AG10803 (cell line): ENCODE measurements around the gene AHSP.
"Not testable (repeated sequence)": the region's sequence is repeated elsewhere in the genome, so short reads cannot be mapped to it uniquely, and the experiment has no call there.

Experiments
- DNase-seq: peaks from one replicate; pipeline ENCODE4 v3.0.0; 2010; ENCODE audit warnings: low read depth
- H3K4me3 ChIP-seq: 2 replicates; pipeline ENCODE4 v1.5.1; 2011; ENCODE audit warnings: mild to moderate bottlenecking, low read length, control low read depth
- TF ChIP-seq, protein P1 (sequence below): conservative IDR thresholded peaks from 2 replicates; pipeline ENCODE4 v1.5.1; 2011; ENCODE audit warnings: mild to moderate bottlenecking, low read length, control low read depth, inconsistent platforms

Gene AHSP

DNA sequence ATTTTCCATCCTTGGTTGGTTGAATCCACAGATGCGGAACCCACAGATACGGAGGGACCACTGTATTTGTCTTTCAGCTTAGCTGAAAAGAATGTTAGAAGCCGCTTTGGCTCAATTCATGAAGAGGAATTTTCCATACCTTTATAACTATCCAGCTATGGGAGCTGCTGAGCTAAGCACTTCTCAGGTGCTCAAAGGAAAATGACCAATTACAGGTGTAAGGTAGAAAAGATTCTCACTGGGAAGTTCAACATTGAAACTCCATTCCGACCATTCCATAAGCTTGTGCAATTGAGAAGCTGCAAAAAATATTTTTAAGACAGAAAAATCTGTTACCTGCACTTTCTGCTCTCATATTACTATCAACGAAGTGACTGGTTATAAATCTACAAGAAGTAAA lies 2.7 kb downstream of the AHSP start:
- no peak overlapping the region for H3K4me3 ChIP-seq
- DNase-seq = no peak
- TF ChIP-seq, protein P1, sequence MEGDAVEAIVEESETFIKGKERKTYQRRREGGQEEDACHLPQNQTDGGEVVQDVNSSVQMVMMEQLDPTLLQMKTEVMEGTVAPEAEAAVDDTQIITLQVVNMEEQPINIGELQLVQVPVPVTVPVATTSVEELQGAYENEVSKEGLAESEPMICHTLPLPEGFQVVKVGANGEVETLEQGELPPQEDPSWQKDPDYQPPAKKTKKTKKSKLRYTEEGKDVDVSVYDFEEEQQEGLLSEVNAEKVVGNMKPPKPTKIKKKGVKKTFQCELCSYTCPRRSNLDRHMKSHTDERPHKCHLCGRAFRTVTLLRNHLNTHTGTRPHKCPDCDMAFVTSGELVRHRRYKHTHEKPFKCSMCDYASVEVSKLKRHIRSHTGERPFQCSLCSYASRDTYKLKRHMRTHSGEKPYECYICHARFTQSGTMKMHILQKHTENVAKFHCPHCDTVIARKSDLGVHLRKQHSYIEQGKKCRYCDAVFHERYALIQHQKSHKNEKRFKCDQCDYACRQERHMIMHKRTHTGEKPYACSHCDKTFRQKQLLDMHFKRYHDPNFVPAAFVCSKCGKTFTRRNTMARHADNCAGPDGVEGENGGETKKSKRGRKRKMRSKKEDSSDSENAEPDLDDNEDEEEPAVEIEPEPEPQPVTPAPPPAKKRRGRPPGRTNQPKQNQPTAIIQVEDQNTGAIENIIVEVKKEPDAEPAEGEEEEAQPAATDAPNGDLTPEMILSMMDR = no peak

DNA sequence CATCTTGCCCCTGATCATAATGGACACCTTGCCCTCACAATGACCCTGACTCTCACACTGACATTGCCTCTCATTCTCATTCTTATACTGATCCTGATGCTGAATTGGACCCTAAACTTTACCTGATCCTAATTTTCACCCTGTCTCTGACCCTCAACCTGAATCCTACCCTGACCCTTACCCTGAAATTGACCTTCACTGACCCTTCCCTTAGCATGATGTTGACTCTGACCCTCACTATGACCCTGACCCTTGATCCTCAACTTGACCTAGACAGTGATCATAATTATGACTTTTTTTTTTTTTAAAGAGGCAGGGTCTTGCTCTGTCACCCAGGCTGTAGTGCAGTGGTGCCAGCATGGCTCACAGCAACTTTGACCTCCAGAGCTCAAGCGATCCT lies 3.4 kb downstream of the AHSP start:
- TF ChIP-seq, protein P1 = no peak
- no peak for DNase-seq
- no peak overlapping the region for H3K4me3 ChIP-seq

DNA sequence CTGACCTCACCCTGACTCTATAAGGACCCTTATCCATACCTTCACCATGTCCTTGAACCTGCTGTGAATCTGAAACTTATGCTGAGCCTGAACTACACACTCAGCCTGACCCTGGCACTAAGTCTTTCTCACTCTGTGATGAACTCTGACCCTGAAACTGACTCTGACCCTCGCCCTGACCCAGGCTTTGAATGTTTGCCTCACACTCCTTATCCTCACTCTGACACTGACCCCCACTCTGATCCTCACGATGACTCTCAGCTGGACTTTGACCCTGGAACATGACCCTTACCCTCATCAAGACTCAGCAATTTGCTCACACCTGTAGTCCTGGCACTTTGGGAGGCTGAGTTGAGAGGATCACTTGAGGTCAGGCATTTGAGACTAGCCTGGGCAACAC lies 4.4 kb downstream of the AHSP start:
- H3K4me3 ChIP-seq = no peak overlapping the region
- TF ChIP-seq, protein P1 = no peak
- no peak for DNase-seq

DNA sequence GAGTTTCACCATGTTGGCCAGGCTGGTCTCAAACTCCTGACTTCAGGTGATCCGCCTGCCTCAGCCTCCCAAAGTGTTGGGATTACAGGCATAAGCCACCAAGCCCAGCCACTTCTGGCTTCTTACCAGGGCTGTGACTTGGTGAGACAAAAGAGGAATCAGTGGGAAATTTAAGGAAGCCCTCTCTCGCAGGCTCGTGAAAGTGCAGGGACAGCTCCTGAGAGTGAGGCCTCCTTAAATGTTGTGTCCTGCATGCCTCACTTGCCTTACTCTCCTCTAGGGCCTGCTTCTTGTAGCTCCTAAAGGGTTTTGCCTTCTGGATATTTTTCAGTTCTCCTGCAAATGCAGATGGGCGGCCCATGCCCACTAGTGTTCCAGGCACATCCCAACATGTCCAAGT lies 5.2 kb downstream of the AHSP start:
- H3K4me3 ChIP-seq = no peak overlapping the region
- DNase-seq = no peak
- TF ChIP-seq, protein P1 = no peak

DNA sequence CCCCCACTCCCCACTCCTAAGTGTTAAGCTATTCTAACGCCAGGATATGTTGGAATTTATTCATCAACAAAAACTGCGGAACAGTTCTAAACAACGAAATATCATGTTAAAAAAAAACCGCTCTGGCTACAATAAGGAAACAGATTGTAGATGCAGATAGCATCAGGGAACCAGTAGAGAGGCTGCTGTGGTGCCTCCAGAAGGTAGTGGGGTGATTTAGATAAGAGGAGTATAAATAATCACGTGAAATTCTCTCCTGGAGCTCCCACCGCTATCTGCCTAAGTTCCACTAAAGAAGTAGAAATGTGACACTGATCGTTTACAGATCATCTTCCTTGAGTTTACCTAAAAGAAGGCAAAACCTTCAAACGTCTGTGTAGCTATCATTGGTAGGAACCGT lies 8.0 kb downstream of the AHSP start:
- no peak overlapping the region for H3K4me3 ChIP-seq
- TF ChIP-seq, protein P1 = no peak
- no peak for DNase-seq

DNA sequence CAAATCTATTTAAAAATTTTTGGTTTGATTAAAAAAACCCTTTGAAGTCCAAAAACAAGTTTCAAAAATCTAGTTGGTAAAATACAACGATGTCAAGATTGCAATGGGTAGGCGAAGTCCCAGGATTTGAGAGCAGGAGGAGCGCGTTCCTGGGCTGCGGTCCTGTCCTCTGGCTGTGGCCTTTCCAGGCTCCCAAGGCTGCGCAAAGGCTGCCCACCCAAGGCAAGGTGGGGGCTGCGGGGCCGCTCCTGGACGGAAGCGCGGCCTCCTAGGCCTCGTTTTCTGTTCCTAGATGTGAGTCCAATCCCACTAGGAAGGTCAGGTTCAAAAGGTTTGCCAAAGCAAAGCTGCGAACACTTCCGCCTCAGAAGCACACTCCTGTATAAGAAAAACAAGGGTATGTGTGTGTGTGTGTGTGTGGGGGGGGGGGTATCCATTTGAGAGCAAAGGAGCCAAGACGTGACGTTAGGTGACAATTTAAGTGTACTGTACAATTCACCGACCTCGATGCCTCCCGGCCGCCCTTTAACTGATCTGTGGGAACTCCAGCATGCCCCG lies 9.2 kb downstream of the AHSP start:
- no peak overlapping the region for H3K4me3 ChIP-seq
- DNase-seq = no peak
- TF ChIP-seq, protein P1 = no peak

DNA sequence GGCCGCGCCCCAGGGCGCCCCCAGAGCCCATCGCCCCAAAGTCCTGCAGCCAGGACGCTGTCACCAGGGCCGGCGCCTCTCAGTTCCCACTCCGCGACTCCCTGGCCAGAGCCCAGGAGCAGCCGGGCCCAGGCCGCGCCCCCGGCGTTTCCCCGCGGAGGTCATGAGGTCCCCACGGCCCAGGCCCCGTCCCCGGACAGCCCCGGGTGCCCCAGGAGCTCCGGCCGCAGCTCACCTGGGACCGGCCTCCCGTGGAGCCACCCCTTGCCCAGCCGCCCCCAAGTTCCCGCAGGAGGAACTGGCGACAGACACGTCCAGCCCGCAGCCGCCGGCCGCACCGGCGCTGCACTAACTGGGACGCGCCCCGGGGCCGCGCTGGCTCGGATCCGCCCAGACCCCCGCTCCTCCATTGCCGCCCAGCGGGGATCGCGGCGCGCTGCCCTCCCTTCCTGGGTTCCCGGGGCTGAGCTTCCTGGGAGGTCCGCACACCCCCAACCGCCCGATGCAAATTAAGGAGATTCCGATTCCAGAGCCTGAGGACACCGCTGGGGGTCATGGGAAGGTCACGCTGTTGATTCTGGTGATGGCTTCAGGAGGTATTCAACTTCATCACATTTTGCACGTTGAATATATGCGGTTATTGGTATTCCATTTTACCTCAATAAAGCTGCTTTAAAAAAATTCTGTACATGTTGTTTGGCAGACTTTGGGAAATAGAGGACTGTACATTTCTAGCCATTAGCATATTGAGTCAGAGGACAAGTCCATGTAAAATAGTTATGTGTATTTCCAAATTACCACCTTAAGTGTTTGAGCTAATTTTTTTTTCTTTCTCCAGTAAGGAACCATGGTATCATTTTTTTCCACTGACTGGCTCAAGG lies 9.9 kb downstream of the AHSP start:
- TF ChIP-seq, protein P1 = no peak
- H3K4me3 ChIP-seq = no peak overlapping the region
- no peak for DNase-seq

DNA sequence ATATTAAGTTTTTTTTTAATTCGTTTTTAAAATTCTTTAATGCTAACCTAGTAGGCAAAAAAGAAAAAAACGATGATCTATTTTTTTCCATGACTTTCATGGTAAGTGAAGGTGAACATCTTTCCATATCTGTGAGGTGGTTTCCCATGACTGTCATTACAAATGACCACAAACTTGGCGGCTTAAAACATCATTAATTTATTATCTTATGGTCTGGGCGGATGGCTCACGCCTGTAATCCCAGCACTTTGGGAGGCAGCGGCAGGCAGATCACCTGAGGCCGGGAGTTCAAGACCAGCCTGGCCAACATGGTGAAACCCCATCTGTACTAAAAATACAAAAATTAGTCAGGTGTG lies 10.5 kb downstream of the AHSP start:
- not testable (repeated sequence) for H3K4me3 ChIP-seq, DNase-seq

DNA sequence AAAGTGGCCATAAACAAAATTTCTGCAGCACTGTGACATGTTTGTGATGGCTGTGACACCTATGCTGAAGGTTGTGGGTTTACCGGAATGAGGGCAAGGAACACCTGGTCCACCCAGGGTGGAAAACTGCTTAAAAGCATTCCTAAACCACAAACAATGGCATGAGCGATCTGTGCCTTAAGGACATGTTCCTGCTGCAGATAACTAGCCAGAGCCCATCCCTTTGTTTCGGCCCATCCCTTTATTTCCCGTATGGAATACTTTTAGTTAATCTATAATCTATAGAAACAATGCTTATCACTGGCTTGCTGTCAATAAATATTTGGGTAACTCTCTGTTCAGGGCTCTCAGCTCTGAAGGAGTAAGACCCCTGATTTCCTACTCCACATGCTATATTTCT lies 12.1 kb downstream of the AHSP start:
- H3K4me3 ChIP-seq, DNase-seq: not testable (repeated sequence)
